ENCODE measurements around the gene PTX4. TPM values are rescaled to one million over a fixed set of nuclear protein-coding genes. Genes with fewer than 3 reads are reported as not detected.

Gene PTX4
- total and polyA plus RNA-seq, 2 donors (not counting 3 experiments of a cell fraction or from before 2014, with no cell fraction given), result 0.31 TPM; not detected in 1

DNA sequence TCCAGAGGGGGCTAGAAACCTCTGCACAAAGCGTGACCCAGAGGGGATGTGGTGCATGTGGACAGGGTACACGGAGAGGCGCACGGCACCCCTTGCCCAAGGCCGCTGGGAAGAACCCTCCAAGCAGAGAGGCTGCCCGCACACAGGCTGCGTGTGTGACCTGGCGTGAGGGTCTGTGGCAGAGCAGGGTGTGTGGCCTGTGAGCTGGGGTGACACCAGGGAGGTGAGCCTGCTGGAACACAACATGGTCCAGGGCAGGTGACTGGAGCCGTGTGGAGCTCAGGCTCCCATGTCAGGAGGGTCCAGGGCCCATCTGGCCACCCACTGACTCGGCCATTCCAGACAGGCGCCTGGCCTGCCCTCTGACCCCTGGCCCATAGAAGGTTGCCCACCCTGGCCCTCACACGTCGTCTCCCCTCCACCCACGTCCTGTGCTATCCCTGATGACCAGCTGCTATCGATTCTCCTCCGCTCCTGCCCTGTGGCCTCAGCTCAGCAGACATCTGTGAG is 29.9 kb upstream of the PTX4 start:
- Histone ChIP-seq H3K9me3 (replicated peaks; ENCODE audit: control insufficient read depth, insufficient read depth, low read length) (no peaks in the 10 kb centered on the region), H3K27ac (ENCODE audit: insufficient read depth, low read depth, low read length) (no peak overlapping the region), H3K9ac (replicated peaks; ENCODE audit: extremely low read depth, insufficient read depth, low read length) (no peak overlapping the region), H3K4me1 (ENCODE audit: control insufficient read depth, extremely low read depth, insufficient read depth, low read length) (no peaks in the 10 kb centered on the region), H3K4me2 (ENCODE audit: insufficient read depth, low read length) (no peak overlapping the region), H3K36me3 (ENCODE audit: control insufficient read depth in 2 of 2, extremely low read depth in 1 of 2, insufficient read depth in 2 of 2, low read length in 2 of 2) (no peaks in the 10 kb centered on the region), H3K9me1 (replicated peaks; ENCODE audit: control insufficient read depth, extremely low read depth, insufficient read depth, low read length) (no peaks in the 10 kb centered on the region), H4K20me1 (replicated peaks; ENCODE audit: control insufficient read depth, extremely low read depth, insufficient read depth, low read length) (no peaks in the 10 kb centered on the region), H2AFZ (ENCODE audit: low read depth, low read length) (no peak overlapping the region), H3K27me3 (ENCODE audit: control insufficient read depth in 2 of 2, insufficient read depth in 2 of 2, low read length in 2 of 2) (no peaks in the 10 kb centered on the region), H3K4me3 (replicated peaks in 1 of 3; ENCODE audit: insufficient read depth in 1 of 3, low read depth in 1 of 3, low read length in 3 of 3) (no peak overlapping the region), H3K79me2 (ENCODE audit: control insufficient read depth, insufficient read depth, low read length) (no peaks in the 10 kb centered on the region)
- no peak for TF ChIP-seq MYC (IDR thresholded peaks at IDR 0.05; ENCODE audit: low read depth, low read length)
- TF ChIP-seq FOS (IDR thresholded peaks at IDR 0.05; ENCODE audit: borderline replicate concordance, insufficient read depth, low read length), result no peak
- TF ChIP-seq CTCF (IDR thresholded peaks at IDR 0.05; ENCODE audit: extremely low read depth in 1 of 2, insufficient read depth in 1 of 2, low read depth in 1 of 2, low read length in 2 of 2), result no peak
- no peak for TF ChIP-seq GATA2 (IDR thresholded peaks at IDR 0.05; ENCODE audit: insufficient read depth, insufficient read length, low read depth, low read length)
- TF ChIP-seq, protein P1, sequence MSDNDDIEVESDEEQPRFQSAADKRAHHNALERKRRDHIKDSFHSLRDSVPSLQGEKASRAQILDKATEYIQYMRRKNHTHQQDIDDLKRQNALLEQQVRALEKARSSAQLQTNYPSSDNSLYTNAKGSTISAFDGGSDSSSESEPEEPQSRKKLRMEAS (IDR thresholded peaks at IDR 0.05; ENCODE audit: insufficient read depth, insufficient read length), result no peak
- TF ChIP-seq POLR2AphosphoS5 (IDR thresholded peaks at IDR 0.05; ENCODE audit: insufficient read depth, low read depth, low read length), result no peak
- no peak for TF ChIP-seq JUN (IDR thresholded peaks at IDR 0.05; ENCODE audit: borderline replicate concordance, insufficient read depth, insufficient read length, low read depth)
- no peak for TF ChIP-seq EZH2 (IDR thresholded peaks at IDR 0.05; ENCODE audit: borderline replicate concordance, low read depth, low read length, severe bottlenecking)
- TF ChIP-seq POLR2A (IDR thresholded peaks at IDR 0.05; ENCODE audit: low read depth, low read length), result no peak
- FAIRE-seq (no peak), DNase-seq (ENCODE audit: low read depth, low spot score) (no peak)
- BruUV-seq (replicated peaks), result no TSS peak
- intact Hi-C loops (cut with micrococcal nuclease), result no loop called here
- dilution Hi-C loops (cut with MboI; ENCODE audit: extremely low pct_ligation_motif_present, low sequenced_read_pairs), result no loop called here
- ChIA-PET CTCF (no interaction called here), POLR2A (no interaction called here)

All from endothelial cell of umbilical vein (primary cell).